K562 (cell line): Measurements from ENCODE around the gene API5. TPM values are rescaled to one million over a fixed set of nuclear protein-coding genes. Genes with fewer than 3 reads are reported as not detected.

Experiments
- ETV5 ChIP-seq: sonication (generic); formaldehyde crosslinking; IDR thresholded peaks from 2 replicates; pipeline ENCODE4 v1.4.0; 2020; ENCODE audit warnings: low read depth, mild to moderate bottlenecking, missing genetic modification reagents
- FOS ChIP-seq: IDR thresholded peaks from 3 replicates; pipeline ENCODE4 v1.6.1; 2011; ENCODE audit not compliant: insufficient read length; ENCODE audit errors: extremely low read depth
- MAFF ChIP-seq: IDR thresholded peaks from 2 replicates; pipeline ENCODE4 v1.6.1; 2012; ENCODE audit warnings: low read length, improper control_type of control experiment
- RBM22 ChIP-seq: fragments of 200-400 bp; formaldehyde crosslinking; IDR thresholded peaks from 2 replicates; pipeline ENCODE4 v1.6.1; 2018; ENCODE audit warnings: low read length, low read depth; ENCODE audit not compliant: poor library complexity, severe bottlenecking
- SREBF2 ChIP-seq: sonication (generic); formaldehyde crosslinking; IDR thresholded peaks from 2 replicates; pipeline ENCODE4 v1.4.0; 2020; ENCODE audit warnings: mild to moderate bottlenecking, missing genetic modification reagents
- XRCC4 ChIP-seq: IDR thresholded peaks from one replicate; pipeline ENCODE4 v1.6.1; 2011; ENCODE audit not compliant: insufficient read depth, insufficient read length; ENCODE audit errors: extremely low read depth
- ZBTB1 ChIP-seq: sonication (generic); formaldehyde crosslinking; IDR thresholded peaks from 2 replicates; pipeline ENCODE4 v1.8.1; 2023; ENCODE audit warnings: missing genetic modification reagents, low read depth, mild to moderate bottlenecking, borderline replicate concordance
- ZHX1 ChIP-seq: fragments of 150-350 bp; conservative IDR thresholded peaks from 2 replicates; pipeline ENCODE4 v1.6.1; 2014; ENCODE audit warnings: low read length
- ZNF778 ChIP-seq: fragments of 450-650 bp; formaldehyde crosslinking; IDR thresholded peaks from 2 replicates; pipeline ENCODE4 v1.4.0; 2020; ENCODE audit warnings: mild to moderate bottlenecking, moderate library complexity
- polyA plus RNA-seq, 8 experiments: library from polyadenylated mRNA; depleted of rRNA in 4 of 8; stranded (reverse) in 5 of 8; unstranded in 3 of 8; fragments of >200 nt; fragmentation: Nextera tagmentation in 2 of 8; fragmentation: Illumina TruSeq in 1 of 8; extraction: Ambion mirVana in 2 of 8; extraction: Trizol in 1 of 8; gene quantifications; 2 replicates each; pipeline versions ENCODE4 v1.2.1 to v1.2.3, GENCODE V29; 2011 to 2014; ENCODE audit warnings: inconsistent platforms in 1 of 8, missing spikeins in 1 of 8
- total RNA-seq, 7 experiments: library from RNA; depleted of rRNA in 6 of 7; stranded (reverse); fragments of >200 nt in 6 of 7; fragmentation: Illumina TruSeq in 2 of 7; extraction: Trizol in 2 of 7; gene quantifications; 2 replicates each; pipeline versions ENCODE4 v1.2.1 to v1.2.3, GENCODE V29; 2011 to 2021; ENCODE audit warnings: low replicate concordance in 1 of 7
- TF ChIP-seq, protein P1 (sequence below): fragments of 250-450 bp; sonication (Bioruptor Pico); IDR thresholded peaks from 2 replicates; pipeline ENCODE4 v1.5.1; 2021; ENCODE audit warnings: mild to moderate bottlenecking
- TF ChIP-seq, protein P2 (sequence below): fragments of 450-650 bp; formaldehyde crosslinking; IDR thresholded peaks from 2 replicates; pipeline ENCODE4 v1.4.0; 2020; ENCODE audit warnings: mild to moderate bottlenecking, moderate library complexity

The API5 gene
- total and polyA plus RNA-seq, 9 of the 15 experiments (the other 6 are each of a cell fraction or from before 2014, with no cell fraction given) = 59.8 to 146 (median 123) TPM

DNA sequence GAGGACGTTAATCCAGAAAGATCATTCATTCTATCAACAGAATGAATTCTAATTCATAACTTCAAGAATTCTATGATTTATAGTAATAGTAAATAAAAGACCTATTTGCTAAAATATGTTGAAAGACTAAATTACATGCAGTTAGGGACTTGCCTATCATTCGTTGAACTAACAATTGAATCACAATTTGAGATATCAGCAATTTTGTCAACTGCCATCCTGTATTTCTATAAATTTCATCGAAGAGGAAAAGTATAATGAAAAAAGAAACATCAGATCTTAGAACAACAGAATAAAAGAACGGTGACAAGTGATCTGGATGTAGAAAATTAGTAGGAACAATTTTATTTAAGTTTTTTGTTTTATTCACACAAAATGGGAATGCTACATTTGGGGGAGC, 42.5 kb downstream of the API5 start (continued):
- TF ChIP-seq ZHX1 = no peak
- TF ChIP-seq, protein P1, sequence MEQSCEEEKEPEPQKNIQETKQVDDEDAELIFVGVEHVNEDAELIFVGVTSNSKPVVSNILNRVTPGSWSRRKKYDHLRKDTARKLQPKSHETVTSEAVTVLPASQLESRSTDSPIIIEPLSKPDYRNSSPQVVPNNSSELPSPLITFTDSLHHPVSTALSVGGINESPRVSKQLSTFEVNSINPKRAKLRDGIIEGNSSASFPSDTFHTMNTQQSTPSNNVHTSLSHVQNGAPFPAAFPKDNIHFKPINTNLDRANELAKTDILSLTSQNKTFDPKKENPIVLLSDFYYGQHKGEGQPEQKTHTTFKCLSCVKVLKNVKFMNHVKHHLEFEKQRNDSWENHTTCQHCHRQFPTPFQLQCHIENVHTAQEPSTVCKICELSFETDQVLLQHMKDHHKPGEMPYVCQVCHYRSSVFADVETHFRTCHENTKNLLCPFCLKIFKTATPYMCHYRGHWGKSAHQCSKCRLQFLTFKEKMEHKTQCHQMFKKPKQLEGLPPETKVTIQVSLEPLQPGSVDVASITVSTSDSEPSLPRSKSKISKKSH (CRISPR knock-in tag) = no peak
- no peak for TF ChIP-seq SREBF2
- no peak for TF ChIP-seq ZNF778 (CRISPR knock-in tag)
- no peak for TF ChIP-seq ZBTB1 (CRISPR knock-in tag)
- peak; percentile 4; the same call in 1 of the 2 replicates for TF ChIP-seq MAFF
- TF ChIP-seq XRCC4 = no peak
- TF ChIP-seq ETV5 = no peak
- TF ChIP-seq RBM22 = no peak
- TF ChIP-seq, protein P2, sequence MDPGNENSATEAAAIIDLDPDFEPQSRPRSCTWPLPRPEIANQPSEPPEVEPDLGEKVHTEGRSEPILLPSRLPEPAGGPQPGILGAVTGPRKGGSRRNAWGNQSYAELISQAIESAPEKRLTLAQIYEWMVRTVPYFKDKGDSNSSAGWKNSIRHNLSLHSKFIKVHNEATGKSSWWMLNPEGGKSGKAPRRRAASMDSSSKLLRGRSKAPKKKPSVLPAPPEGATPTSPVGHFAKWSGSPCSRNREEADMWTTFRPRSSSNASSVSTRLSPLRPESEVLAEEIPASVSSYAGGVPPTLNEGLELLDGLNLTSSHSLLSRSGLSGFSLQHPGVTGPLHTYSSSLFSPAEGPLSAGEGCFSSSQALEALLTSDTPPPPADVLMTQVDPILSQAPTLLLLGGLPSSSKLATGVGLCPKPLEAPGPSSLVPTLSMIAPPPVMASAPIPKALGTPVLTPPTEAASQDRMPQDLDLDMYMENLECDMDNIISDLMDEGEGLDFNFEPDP = no peak
- TF ChIP-seq FOS = no peak
- TF ChIP-seq, all 486 proteins: peak for 4
